ENCODE measurements around the gene RAVER2. TPM values are rescaled to one million over a fixed set of nuclear protein-coding genes. Genes with fewer than 3 reads are reported as not detected.

RAVER2 gene
- total RNA-seq, 4 donors from 2014 or later: 46.8 to 94.5 (median 71.0) TPM

DNA sequence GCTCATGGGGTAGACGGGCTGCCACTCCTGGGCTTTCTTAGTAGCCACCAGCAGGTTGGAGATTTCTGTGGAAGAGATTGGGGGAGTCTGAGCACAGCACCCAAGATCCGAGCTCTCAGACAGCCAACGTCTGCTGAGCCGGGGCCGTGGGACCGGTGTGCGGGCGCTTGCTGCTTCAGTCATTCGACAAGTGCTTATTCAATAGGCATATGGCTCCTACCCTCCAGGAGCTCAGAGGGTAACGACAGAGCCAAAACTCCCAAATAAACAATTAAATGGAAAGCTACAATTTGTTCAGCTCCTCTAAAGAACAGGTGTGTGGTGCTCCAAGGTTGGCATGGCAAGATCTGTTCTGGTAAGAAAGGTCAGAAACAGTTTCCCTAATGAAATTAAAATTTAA, 106.0 kb downstream of the RAVER2 start:
- in situ Hi-C loops (cut with MboI; ENCODE audit: low pct_ligation_motif_present in 1 of 4, low pct_unique_long_range_greater_than_20kb in 1 of 4, low sequenced_read_pairs in 3 of 4): loop anchor here (10.0 to 25.0 kb wide), 4 partner anchors 111 to 836 kb away; partner anchors contain the start of gene JAK1 (in 1 of the 4)
- no peaks in the 10 kb centered on the region for H3K9me3 ChIP-seq
- intact Hi-C loops (cut with DNase I; ENCODE audit: low total_unique reads): no loop called here
- TF ChIP-seq POLR2A (IDR thresholded peaks at IDR 0.05): no peak
- no peak for TF ChIP-seq EP300 (IDR thresholded peaks at IDR 0.05; ENCODE audit: low read depth)
- no peak for TF ChIP-seq POLR2AphosphoS5 (IDR thresholded peaks at IDR 0.05)
- TF ChIP-seq, protein P1, sequence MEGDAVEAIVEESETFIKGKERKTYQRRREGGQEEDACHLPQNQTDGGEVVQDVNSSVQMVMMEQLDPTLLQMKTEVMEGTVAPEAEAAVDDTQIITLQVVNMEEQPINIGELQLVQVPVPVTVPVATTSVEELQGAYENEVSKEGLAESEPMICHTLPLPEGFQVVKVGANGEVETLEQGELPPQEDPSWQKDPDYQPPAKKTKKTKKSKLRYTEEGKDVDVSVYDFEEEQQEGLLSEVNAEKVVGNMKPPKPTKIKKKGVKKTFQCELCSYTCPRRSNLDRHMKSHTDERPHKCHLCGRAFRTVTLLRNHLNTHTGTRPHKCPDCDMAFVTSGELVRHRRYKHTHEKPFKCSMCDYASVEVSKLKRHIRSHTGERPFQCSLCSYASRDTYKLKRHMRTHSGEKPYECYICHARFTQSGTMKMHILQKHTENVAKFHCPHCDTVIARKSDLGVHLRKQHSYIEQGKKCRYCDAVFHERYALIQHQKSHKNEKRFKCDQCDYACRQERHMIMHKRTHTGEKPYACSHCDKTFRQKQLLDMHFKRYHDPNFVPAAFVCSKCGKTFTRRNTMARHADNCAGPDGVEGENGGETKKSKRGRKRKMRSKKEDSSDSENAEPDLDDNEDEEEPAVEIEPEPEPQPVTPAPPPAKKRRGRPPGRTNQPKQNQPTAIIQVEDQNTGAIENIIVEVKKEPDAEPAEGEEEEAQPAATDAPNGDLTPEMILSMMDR (IDR thresholded peaks at IDR 0.05): no peak
- no peak for DNase-seq
- H3K4me1 ChIP-seq: no peaks in the 10 kb centered on the region
- H3K4me3 ChIP-seq: no peak overlapping the region
- 89% methylated on average over 10 of the region's 10 CpGs; no CpG with 5 or more reads in 1 of the 2 donors for WGBS, 2 donors (ENCODE audit: low coverage in 1 of 2)
- H3K27ac ChIP-seq: no peak overlapping the region
- no peaks in the 10 kb centered on the region for H3K27me3 ChIP-seq
- H3K36me3 ChIP-seq: peaks cover 0 to 47% (median 17%) of the 10 kb centered on the region in 4 donors

DNA sequence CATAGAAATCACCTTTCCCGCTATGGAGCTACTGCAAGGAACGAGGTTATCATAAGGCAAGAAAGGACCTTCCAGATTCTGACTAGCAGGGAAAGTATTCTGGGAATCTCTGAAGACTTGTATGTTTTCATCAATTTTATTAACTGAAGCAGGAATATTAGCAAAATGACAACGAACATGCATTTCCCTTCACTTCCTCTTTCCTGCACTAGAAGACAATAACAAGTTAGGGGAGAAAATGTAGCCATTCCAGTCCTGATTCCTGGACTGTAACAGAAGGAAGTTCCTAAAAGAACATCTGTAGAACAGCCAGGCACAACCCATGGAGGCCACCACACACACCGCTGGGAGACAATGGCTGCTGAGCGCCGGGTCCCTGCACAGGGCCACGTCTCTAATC, 106.8 kb downstream of the RAVER2 start:
- TF ChIP-seq POLR2AphosphoS5 (IDR thresholded peaks at IDR 0.05) (no peak), EP300 (IDR thresholded peaks at IDR 0.05; ENCODE audit: low read depth) (no peak), POLR2A (IDR thresholded peaks at IDR 0.05) (no peak)
- TF ChIP-seq, protein P1 (IDR thresholded peaks at IDR 0.05): no peak
- Histone ChIP-seq H3K27ac (no peak overlapping the region), H3K4me3 (no peak overlapping the region), H3K27me3 (no peaks in the 10 kb centered on the region), H3K36me3 (peaks cover 0 to 40% (median 17%) of the 10 kb centered on the region in 4 donors), H3K9me3 (no peaks in the 10 kb centered on the region), H3K4me1 (no peaks in the 10 kb centered on the region)
- DNase-seq: no peak
- intact Hi-C loops (cut with DNase I; ENCODE audit: low total_unique reads) (no loop called here), in situ Hi-C loops (cut with MboI; ENCODE audit: low pct_ligation_motif_present in 1 of 4, low pct_unique_long_range_greater_than_20kb in 1 of 4, low sequenced_read_pairs in 3 of 4) (loop anchor here (10.0 to 25.0 kb wide), 4 partner anchors 111 to 836 kb away; partner anchors contain the start of gene JAK1 (in 1 of the 4))
- 74 to 85% methylated on average over 5 to 7 of the region's 7 CpGs for WGBS, 2 donors (ENCODE audit: low coverage in 1 of 2)

DNA sequence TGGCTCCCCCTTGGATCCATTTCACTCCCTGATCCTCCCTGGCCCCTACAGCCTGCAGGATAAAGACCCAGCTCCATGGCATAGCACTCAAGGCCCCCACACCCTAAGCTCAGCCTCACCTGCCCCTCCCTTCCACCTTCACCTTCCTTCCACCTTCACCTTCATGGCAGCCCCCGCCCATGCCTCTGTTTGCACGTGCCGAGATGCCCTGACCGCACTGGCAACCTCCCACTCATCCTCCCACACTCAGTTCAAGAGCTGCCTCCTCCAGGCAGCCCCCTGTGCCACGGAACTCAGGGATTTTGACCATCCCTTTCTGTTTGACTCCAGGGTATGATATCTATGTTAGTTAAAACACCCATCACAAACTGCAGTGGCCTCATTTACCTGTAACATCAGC, 109.8 kb downstream of the RAVER2 start:
- Histone ChIP-seq H3K9me3 (no peaks in the 10 kb centered on the region), H3K4me3 (no peak overlapping the region), H3K27me3 (no peaks in the 10 kb centered on the region), H3K27ac (no peak overlapping the region), H3K36me3 (peaks cover 0 to 45% (median 15%) of the 10 kb centered on the region in 4 donors), H3K4me1 (no peaks in the 10 kb centered on the region)
- 90 to 96% methylated on average over 4 to 5 of the region's 5 CpGs for WGBS, 2 donors (ENCODE audit: low coverage in 1 of 2)
- intact Hi-C loops (cut with DNase I; ENCODE audit: low total_unique reads) (no loop called here), in situ Hi-C loops (cut with MboI; ENCODE audit: low pct_ligation_motif_present in 1 of 4, low pct_unique_long_range_greater_than_20kb in 1 of 4, low sequenced_read_pairs in 3 of 4) (loop anchor here (10.0 to 25.0 kb wide), 4 partner anchors 108 to 833 kb away; partner anchors contain the start of gene JAK1 (in 1 of the 4))
- DNase-seq: no peak
- TF ChIP-seq, protein P1 (IDR thresholded peaks at IDR 0.05): no peak
- TF ChIP-seq POLR2AphosphoS5 (IDR thresholded peaks at IDR 0.05): no peak
- no peak for TF ChIP-seq POLR2A (IDR thresholded peaks at IDR 0.05)
- no peak for TF ChIP-seq EP300 (IDR thresholded peaks at IDR 0.05; ENCODE audit: low read depth)

DNA sequence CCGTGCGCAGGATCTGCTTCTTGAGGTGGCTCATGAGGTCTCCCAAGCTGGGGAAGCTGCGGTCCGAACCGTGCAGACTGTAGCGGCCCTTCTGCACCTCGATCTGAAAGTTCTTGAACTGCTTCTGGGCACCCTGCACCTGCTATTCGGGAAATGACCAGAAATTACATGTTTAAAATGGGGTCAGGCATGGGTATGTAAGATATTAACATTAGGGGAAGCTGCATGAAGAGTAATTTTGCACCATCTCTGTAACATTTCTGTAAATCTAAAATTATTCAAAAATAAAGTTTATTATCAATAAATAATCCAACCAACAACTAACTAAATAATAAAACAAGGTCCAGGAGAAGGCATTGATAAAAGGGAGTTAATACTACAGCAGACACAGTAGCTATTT, 110.7 kb downstream of the RAVER2 start:
- in situ Hi-C loops (cut with MboI; ENCODE audit: low pct_ligation_motif_present in 1 of 4, low pct_unique_long_range_greater_than_20kb in 1 of 4, low sequenced_read_pairs in 3 of 4) (loop anchor here (10.0 to 25.0 kb wide), 4 partner anchors 107 to 832 kb away; partner anchors contain the start of gene JAK1 (in 1 of the 4)), intact Hi-C loops (cut with DNase I; ENCODE audit: low total_unique reads) (no loop called here)
- H3K9me3 ChIP-seq: no peaks in the 10 kb centered on the region
- H3K27ac ChIP-seq: no peak overlapping the region
- peaks cover 0 to 40% (median 16%) of the 10 kb centered on the region in 4 donors for H3K36me3 ChIP-seq
- TF ChIP-seq, protein P1 (IDR thresholded peaks at IDR 0.05): no peak
- TF ChIP-seq EP300 (IDR thresholded peaks at IDR 0.05; ENCODE audit: low read depth) (no peak), POLR2A (IDR thresholded peaks at IDR 0.05) (no peak), POLR2AphosphoS5 (IDR thresholded peaks at IDR 0.05) (no peak)
- 91% methylated on average over 8 of the region's 8 CpGs; no CpG with 5 or more reads in 1 of the 2 donors for WGBS, 2 donors (ENCODE audit: low coverage in 1 of 2)
- no peak for DNase-seq
- H3K27me3 ChIP-seq: no peaks in the 10 kb centered on the region
- H3K4me1 ChIP-seq: no peaks in the 10 kb centered on the region
- no peak overlapping the region for H3K4me3 ChIP-seq
